Adipocyte (in vitro differentiated cells): ENCODE results near the gene ZNF12.

ENCODE experiments used
- DNase-seq: peaks from one replicate; pipeline ENCODE4 v3.0.0-alpha.2; 2015; ENCODE audit warnings: low read depth
- H3K27me3 ChIP-seq: replicated peaks from 2 replicates; pipeline ENCODE4 v1.7.0; 2013; ENCODE audit warnings: mild to moderate bottlenecking, low read length, moderate library complexity; ENCODE audit not compliant: control insufficient read depth, insufficient read depth
- H3K36me3 ChIP-seq: 2 replicates; pipeline ENCODE4 v1.7.0; 2013; ENCODE audit warnings: low read length, mild to moderate bottlenecking, moderate library complexity; ENCODE audit not compliant: control insufficient read depth, insufficient read depth, severe bottlenecking
- H3K4me1 ChIP-seq: 2 replicates; pipeline ENCODE4 v1.7.0; 2013; ENCODE audit warnings: mild to moderate bottlenecking, low read length, moderate library complexity; ENCODE audit not compliant: control insufficient read depth, insufficient read depth
- H3K4me3 ChIP-seq: 2 replicates; pipeline ENCODE4 v1.7.0; 2013; ENCODE audit warnings: mild to moderate bottlenecking, low read length, moderate library complexity
- H3K9ac ChIP-seq: 2 replicates; pipeline ENCODE4 v1.7.0; 2013; ENCODE audit warnings: mild to moderate bottlenecking, low read length, moderate library complexity
- H3K9me3 ChIP-seq: 2 replicates; pipeline ENCODE4 v1.7.0; 2013; ENCODE audit warnings: mild to moderate bottlenecking, low read length, moderate library complexity; ENCODE audit not compliant: control insufficient read depth

The ZNF12 gene

GRCh38 chr7:6642861-6643640 lies 63.7 kb downstream of the ZNF12 start:
- peaks cover 17% of the 10 kb centered on the region for H3K4me1 ChIP-seq
- H3K4me3 ChIP-seq, result no peak overlapping the region
- DNase-seq, result no peak
- H3K27me3 ChIP-seq, result no peaks in the 10 kb centered on the region
- H3K9me3 ChIP-seq, result no peaks in the 10 kb centered on the region
- no peak overlapping the region for H3K9ac ChIP-seq
- peaks cover 50% of the 10 kb centered on the region for H3K36me3 ChIP-seq

GRCh38 chr7:6642239-6642839 lies 64.4 kb downstream of the ZNF12 start:
- Histone ChIP-seq H3K36me3 (peaks cover 48% of the 10 kb centered on the region), H3K4me3 (no peak overlapping the region), H3K27me3 (no peaks in the 10 kb centered on the region), H3K4me1 (peaks cover 17% of the 10 kb centered on the region), H3K9me3 (no peaks in the 10 kb centered on the region), H3K9ac (no peak overlapping the region)
- no peak for DNase-seq

GRCh38 chr7:6641305-6642035 lies 65.3 kb downstream of the ZNF12 start:
- Histone ChIP-seq H3K27me3 (no peaks in the 10 kb centered on the region), H3K9ac (no peak overlapping the region), H3K4me3 (no peak overlapping the region), H3K9me3 (no peaks in the 10 kb centered on the region), H3K36me3 (peaks cover 42% of the 10 kb centered on the region), H3K4me1 (peaks cover 19% of the 10 kb centered on the region)
- DNase-seq, result no peak

GRCh38 chr7:6640246-6640721 lies 66.5 kb downstream of the ZNF12 start:
- Histone ChIP-seq H3K36me3 (peaks cover 36% of the 10 kb centered on the region), H3K27me3 (no peaks in the 10 kb centered on the region), H3K4me1 (peaks cover 21% of the 10 kb centered on the region), H3K9ac (no peak overlapping the region), H3K4me3 (no peak overlapping the region), H3K9me3 (no peaks in the 10 kb centered on the region)
- peak; percentile 7 for DNase-seq

- Histone ChIP-seq H3K9me3 (no peaks in the 10 kb centered on the region), H3K4me3 (no peak overlapping the region), H3K9ac (no peak overlapping the region), H3K36me3 (peaks cover 30% of the 10 kb centered on the region), H3K4me1 (peaks cover 21% of the 10 kb centered on the region), H3K27me3 (no peaks in the 10 kb centered on the region)
- no peak for DNase-seq
These were observed 67.1 kb downstream of the ZNF12 start for GRCh38 chr7:6639627-6640026.

- H3K36me3 ChIP-seq, result peaks cover 24% of the 10 kb centered on the region
- H3K27me3 ChIP-seq, result no peaks in the 10 kb centered on the region
- H3K4me3 ChIP-seq, result peak overlapping the region; percentile 88
- DNase-seq, result no peak
- H3K9ac ChIP-seq, result no peak overlapping the region
- H3K9me3 ChIP-seq, result no peaks in the 10 kb centered on the region
- peaks cover 21% of the 10 kb centered on the region for H3K4me1 ChIP-seq
These were observed 67.7 kb downstream of the ZNF12 start for GRCh38 chr7:6639032-6639431.
